ENCODE data around the gene SLAMF1. TPM values are rescaled to one million over a fixed set of nuclear protein-coding genes. Genes with fewer than 3 reads are reported as not detected.
A peak's percentile ranks its signal among the peaks of the same experiment; 100 is the strongest.

SLAMF1 gene
- polyA plus RNA-seq, 3 donors = 0.13 to 0.65 TPM; not detected in 1

DNA sequence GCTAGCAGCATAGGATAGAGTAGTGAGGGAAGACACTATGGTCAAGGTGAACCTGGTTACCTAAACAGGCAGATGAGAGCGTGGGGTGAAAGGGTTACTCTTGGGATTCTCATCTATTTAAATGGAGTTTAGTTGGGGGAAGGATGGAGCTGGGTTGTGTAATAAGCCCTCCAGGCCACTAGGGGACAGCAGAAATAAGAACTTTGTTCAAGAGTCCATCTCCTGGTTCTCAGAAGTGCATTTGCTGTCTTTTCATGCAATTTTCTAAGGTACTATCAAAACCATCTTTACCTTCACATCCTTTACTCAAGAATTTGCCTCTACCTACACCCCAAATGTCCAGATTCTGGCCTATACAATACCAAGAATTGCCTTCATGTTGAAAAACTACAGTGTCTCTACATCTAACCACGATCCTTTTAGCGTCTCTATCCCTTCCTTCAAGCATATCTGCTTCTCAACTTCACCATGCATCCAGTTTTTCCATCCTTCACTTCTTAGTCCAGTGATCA lies 28.0 kb downstream of the SLAMF1 start:
- H3K27me3 ChIP-seq (ENCODE audit: control insufficient read depth in 2 of 2, insufficient read depth in 2 of 2, low read length in 2 of 2) = no peaks in the 10 kb centered on the region
- H3K36me3 ChIP-seq (replicated peaks in 1 of 2; ENCODE audit: control insufficient read depth in 1 of 2, insufficient read depth in 2 of 2, low read length in 2 of 2) = no peaks in the 10 kb centered on the region
- TF ChIP-seq, protein P1, sequence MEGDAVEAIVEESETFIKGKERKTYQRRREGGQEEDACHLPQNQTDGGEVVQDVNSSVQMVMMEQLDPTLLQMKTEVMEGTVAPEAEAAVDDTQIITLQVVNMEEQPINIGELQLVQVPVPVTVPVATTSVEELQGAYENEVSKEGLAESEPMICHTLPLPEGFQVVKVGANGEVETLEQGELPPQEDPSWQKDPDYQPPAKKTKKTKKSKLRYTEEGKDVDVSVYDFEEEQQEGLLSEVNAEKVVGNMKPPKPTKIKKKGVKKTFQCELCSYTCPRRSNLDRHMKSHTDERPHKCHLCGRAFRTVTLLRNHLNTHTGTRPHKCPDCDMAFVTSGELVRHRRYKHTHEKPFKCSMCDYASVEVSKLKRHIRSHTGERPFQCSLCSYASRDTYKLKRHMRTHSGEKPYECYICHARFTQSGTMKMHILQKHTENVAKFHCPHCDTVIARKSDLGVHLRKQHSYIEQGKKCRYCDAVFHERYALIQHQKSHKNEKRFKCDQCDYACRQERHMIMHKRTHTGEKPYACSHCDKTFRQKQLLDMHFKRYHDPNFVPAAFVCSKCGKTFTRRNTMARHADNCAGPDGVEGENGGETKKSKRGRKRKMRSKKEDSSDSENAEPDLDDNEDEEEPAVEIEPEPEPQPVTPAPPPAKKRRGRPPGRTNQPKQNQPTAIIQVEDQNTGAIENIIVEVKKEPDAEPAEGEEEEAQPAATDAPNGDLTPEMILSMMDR (IDR thresholded peaks at IDR 0.05) = peak; percentile 87
- no peak overlapping the region for H3K4me3 ChIP-seq (replicated peaks in 1 of 3; ENCODE audit: low read depth in 2 of 3, low read length in 3 of 3)
- H3K27me3 Mint-ChIP-seq (ENCODE audit: low read depth in 3 of 3) = peaks cover 0 to 5% (median 2%) of the 10 kb centered on the region in 3 donors
- H3K9me3 ChIP-seq (replicated peaks in 1 of 2; ENCODE audit: control insufficient read depth in 1 of 2, insufficient read depth in 1 of 2, low read length in 2 of 2) = no peaks in the 10 kb centered on the region
- H3K4me2 ChIP-seq (replicated peaks; ENCODE audit: extremely low read depth, low read length, poor library complexity, severe bottlenecking) = no peak overlapping the region
- no peaks in the 10 kb centered on the region for H3K36me3 Mint-ChIP-seq
- peak; percentile 18 to 40 (median 37) for DNase-seq
- H3K4me1 ChIP-seq (ENCODE audit: control insufficient read depth in 1 of 2, insufficient read depth in 2 of 2, low read length in 2 of 2) = peaks cover 9 to 12% of the 10 kb centered on the region in 2 donors
- H3K4me1 Mint-ChIP-seq = peaks cover 14% of the 10 kb centered on the region
- no peak overlapping the region for H3K27ac Mint-ChIP-seq
- no peaks in the 10 kb centered on the region for H3K79me2 ChIP-seq (ENCODE audit: insufficient read depth, low read length)
- intact Hi-C loops (cut with micrococcal nuclease) = loop anchor here in 1 of 2 donors (5.0 kb wide), 1 partner anchor 38 kb away; no protein-coding TSS in a partner anchor
- whole genome bisulfite sequencing (ENCODE audit: insufficient coverage) = 97% methylated on average over 3 of the region's 3 CpGs
- H3K9ac ChIP-seq (ENCODE audit: insufficient read depth, low read length, poor library complexity, severe bottlenecking) = no peak overlapping the region
- H3K9me3 Mint-ChIP-seq = peaks cover 0 to 4% (median 2%) of the 10 kb centered on the region in 7 donors
- H2AFZ ChIP-seq (ENCODE audit: insufficient read depth, low read depth, low read length, poor library complexity, severe bottlenecking) = no peak overlapping the region
- H3K4me3 Mint-ChIP-seq = no peak overlapping the region
- no peaks in the 10 kb centered on the region for H4K20me1 ChIP-seq (ENCODE audit: insufficient read depth, low read length)
- H3K27ac ChIP-seq (ENCODE audit: low read depth in 1 of 2, low read length in 2 of 2) = no peak overlapping the region

DNA sequence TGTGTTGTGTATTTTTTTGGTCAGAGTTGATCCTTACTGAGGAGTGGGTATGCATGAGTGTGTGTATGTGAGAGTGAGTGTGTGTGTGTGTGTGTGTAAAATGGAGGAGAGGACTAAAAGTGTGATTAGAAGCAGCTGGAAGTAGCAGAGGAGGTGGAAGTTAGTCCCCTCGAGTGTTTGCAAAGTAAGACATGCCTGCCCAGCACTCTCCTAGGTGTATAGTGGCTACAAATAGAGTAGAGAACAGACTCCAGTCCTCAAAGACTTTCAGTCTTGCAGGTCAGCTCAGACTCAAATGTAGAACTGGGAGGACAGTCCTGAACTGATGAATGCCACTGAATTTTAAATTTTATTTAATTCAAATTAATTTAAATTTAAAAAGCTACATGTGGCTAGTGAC lies 28.5 kb downstream of the SLAMF1 start:
- Mint-ChIP-seq H3K4me3 (no peak overlapping the region), H3K27ac (no peak overlapping the region), H3K36me3 (no peaks in the 10 kb centered on the region), H3K27me3 (ENCODE audit: low read depth in 3 of 3) (peaks cover 0 to 5% (median 2%) of the 10 kb centered on the region in 3 donors), H3K4me1 (peaks cover 14% of the 10 kb centered on the region), H3K9me3 (peaks cover 0 to 4% (median 2%) of the 10 kb centered on the region in 7 donors)
- no peak overlapping the region for H3K9ac ChIP-seq (ENCODE audit: insufficient read depth, low read length, poor library complexity, severe bottlenecking)
- no peak overlapping the region for H2AFZ ChIP-seq (ENCODE audit: insufficient read depth, low read depth, low read length, poor library complexity, severe bottlenecking)
- no peaks in the 10 kb centered on the region for H3K27me3 ChIP-seq (ENCODE audit: control insufficient read depth in 2 of 2, insufficient read depth in 2 of 2, low read length in 2 of 2)
- no peak overlapping the region for H3K4me3 ChIP-seq (replicated peaks in 1 of 3; ENCODE audit: low read depth in 2 of 3, low read length in 3 of 3)
- H3K79me2 ChIP-seq (ENCODE audit: insufficient read depth, low read length) = no peaks in the 10 kb centered on the region
- H3K27ac ChIP-seq (ENCODE audit: low read depth in 1 of 2, low read length in 2 of 2) = no peak overlapping the region
- peaks cover 9 to 12% of the 10 kb centered on the region in 2 donors for H3K4me1 ChIP-seq (ENCODE audit: control insufficient read depth in 1 of 2, insufficient read depth in 2 of 2, low read length in 2 of 2)
- no peak overlapping the region for H3K4me2 ChIP-seq (replicated peaks; ENCODE audit: extremely low read depth, low read length, poor library complexity, severe bottlenecking)
- no peak for DNase-seq
- H4K20me1 ChIP-seq (ENCODE audit: insufficient read depth, low read length) = no peaks in the 10 kb centered on the region
- H3K36me3 ChIP-seq (replicated peaks in 1 of 2; ENCODE audit: control insufficient read depth in 1 of 2, insufficient read depth in 2 of 2, low read length in 2 of 2) = no peaks in the 10 kb centered on the region
- intact Hi-C loops (cut with micrococcal nuclease) = loop anchor here in 1 of 2 donors (5.0 kb wide), 1 partner anchor 39 kb away; no protein-coding TSS in a partner anchor
- no peaks in the 10 kb centered on the region for H3K9me3 ChIP-seq (replicated peaks in 1 of 2; ENCODE audit: control insufficient read depth in 1 of 2, insufficient read depth in 1 of 2, low read length in 2 of 2)
- WGBS (ENCODE audit: insufficient coverage) = 40% methylated on average over 1 of the region's 1 CpG
- TF ChIP-seq, protein P1 (IDR thresholded peaks at IDR 0.05) = no peak

Measured in CD14-positive monocyte (primary cell).